Hepatocyte (in vitro differentiated cells): ENCODE results near the gene KSR2.

ENCODE experiments used
- EZH2 ChIP-seq: fragments of 200-600 bp; sonication (generic); IDR thresholded peaks from 2 replicates; pipeline ENCODE4 v1.6.1; 2016; ENCODE audit warnings: antibody characterized with exemption, mild to moderate bottlenecking, borderline replicate concordance
- EZH2phosphoT487 ChIP-seq: fragments of 200-600 bp; sonication (generic); IDR thresholded peaks from one replicate; pipeline ENCODE4 v1.6.1; 2018; ENCODE audit warnings: antibody characterized with exemption, mild to moderate bottlenecking, low read depth, moderate library complexity; ENCODE audit not compliant: unreplicated experiment, severe bottlenecking
- TF ChIP-seq, protein P1 (sequence below): fragments of 200-600 bp; sonication (generic); IDR thresholded peaks from 2 replicates; pipeline ENCODE4 v1.5.1; 2016; ENCODE audit warnings: antibody characterized with exemption, mild to moderate bottlenecking; ENCODE audit not compliant: poor library complexity

DNA sequence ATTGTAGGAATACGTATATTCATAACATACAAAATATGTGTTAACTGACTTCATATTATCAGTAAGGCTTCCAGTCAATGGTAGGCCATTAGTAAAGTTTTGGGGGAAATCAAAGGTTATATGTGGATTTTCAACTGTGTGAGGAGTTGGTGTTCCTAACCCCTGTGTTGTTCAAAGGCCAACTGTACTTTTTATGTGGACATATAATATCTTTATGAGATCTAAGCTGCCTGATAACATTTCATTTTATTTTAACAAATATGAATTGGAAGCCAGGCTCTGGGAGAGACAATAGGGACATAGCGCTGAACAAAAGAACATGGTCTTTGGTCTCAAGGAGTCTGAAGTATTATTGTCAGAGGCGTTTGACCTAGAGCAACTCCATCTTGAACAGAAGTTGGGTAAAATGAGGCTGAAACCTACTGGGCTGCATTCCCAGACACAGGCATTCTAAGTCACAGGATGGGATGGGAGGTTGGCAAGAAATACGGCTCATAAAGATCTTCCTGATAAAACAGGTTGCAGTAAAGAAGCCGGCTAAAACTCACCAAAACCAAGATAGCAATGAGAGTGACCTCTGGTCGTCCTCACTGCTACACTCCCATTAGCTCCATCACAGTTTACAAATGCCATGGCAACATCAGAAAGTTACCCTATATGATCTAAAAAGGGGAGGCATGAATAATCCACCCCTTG, 147.2 kb downstream of the KSR2 start:
- TF ChIP-seq, protein P1, sequence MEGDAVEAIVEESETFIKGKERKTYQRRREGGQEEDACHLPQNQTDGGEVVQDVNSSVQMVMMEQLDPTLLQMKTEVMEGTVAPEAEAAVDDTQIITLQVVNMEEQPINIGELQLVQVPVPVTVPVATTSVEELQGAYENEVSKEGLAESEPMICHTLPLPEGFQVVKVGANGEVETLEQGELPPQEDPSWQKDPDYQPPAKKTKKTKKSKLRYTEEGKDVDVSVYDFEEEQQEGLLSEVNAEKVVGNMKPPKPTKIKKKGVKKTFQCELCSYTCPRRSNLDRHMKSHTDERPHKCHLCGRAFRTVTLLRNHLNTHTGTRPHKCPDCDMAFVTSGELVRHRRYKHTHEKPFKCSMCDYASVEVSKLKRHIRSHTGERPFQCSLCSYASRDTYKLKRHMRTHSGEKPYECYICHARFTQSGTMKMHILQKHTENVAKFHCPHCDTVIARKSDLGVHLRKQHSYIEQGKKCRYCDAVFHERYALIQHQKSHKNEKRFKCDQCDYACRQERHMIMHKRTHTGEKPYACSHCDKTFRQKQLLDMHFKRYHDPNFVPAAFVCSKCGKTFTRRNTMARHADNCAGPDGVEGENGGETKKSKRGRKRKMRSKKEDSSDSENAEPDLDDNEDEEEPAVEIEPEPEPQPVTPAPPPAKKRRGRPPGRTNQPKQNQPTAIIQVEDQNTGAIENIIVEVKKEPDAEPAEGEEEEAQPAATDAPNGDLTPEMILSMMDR: no peak
- TF ChIP-seq EZH2 (no peak), EZH2phosphoT487 (no peak)
